GM19328 (cell line): Measurements from ENCODE around the gene MACROD2.
"Not testable (repeated sequence)": the region's sequence is repeated elsewhere in the genome, so short reads cannot be mapped to it uniquely, and the experiment has no call there.

Experiments
- ATAC-seq: cut with Tn5 transposase; IDR thresholded peaks from one replicate; pipeline ENCODE4 v1.9.1; 2021; ENCODE audit warnings: mild to moderate bottlenecking, moderate library complexity; ENCODE audit not compliant: unreplicated experiment

MACROD2 gene

DNA sequence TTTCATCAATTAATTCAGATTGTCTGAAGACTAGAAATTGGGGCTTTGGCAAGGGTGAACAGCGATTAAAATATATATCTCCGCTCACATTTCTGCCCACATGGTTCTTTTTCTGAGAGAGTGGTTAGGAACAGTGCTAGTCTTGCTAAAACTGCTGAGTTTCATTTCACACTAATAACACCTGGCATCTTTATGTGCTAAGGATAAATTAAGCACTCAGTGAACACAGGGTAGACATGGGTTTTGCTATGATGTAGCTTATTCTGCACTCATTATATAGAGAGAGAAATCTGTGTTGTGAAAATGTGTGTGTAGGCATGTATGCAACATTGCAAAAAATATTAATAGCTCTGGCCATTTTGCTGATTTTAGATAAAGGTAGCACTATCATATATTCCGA, 965.5 kb downstream of the MACROD2 start:
- no peak for ATAC-seq

DNA sequence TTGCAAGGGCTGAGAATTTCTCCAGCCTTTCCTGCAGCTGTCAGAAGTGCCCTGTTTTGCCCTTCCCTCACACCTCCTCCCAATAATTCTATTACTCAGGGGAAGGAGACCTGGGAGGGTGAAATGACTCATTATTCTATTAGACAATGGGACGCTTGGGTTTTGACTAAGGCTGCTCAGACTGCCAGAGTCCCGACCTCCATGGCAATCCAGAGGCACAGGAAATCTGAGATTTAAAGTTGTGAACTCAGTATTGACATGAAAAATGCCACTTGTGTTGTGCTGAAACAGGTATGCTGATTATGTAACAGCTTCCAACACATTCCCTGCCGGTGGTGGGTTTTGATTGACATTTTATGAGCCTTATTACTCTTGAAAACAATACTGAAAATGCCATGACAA, 967.9 kb downstream of the MACROD2 start:
- ATAC-seq = no peak

DNA sequence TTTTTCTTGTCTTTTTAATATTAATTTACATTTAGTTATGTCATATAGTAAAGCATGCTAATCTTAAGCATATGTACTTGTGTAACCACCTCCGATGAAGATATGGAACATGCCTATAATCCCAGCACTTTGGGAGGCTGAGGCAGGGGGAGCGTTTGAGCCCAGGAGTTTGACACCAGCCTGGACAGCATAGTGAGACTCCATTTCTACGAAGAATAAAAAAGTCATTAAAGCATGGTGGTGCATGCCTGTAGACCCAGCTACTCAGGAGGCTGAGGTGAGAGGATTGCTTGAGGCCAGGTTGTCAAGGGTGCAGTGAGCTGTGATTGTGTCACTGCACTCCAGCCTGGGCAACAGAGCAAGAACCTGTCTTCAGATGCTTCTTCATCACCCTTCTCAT, 970.9 kb downstream of the MACROD2 start:
- ATAC-seq = no peak

DNA sequence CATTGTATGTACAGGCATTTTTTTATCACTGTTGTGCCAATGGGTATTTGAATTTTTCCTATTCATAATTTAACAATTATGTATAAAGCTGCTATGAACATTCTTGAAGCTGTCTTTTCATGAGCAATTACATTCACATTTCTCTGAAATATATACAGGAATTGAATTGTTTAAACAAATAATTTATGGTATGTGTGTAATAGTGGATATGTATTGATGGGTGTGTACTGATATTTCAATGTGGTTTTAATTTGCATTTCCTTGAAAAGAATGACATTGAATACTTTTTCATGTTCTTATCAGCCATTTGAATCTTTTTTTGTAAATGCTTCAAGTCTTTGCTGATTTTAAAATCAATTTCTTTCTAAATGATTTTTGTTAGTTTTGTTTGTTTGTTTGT, 971.5 kb downstream of the MACROD2 start:
- ATAC-seq = no peak

DNA sequence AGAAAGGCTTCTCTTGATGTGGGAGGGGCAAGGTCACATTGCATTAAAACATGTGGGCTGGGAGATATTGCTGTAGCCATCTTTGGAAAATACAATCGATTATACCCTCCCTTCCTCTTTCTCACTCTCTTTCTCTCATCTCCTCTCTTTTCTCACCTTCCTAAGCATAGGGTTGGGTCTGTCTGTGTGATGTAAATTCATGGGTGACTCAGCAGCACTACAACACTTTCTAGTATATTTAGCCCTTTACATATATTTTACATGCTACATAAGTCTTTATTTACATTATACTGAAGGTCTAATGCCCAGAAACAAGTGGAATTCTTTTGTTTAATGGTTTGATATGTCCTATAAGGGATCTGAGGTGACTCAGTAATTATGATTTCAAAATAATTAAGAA, 976.9 kb downstream of the MACROD2 start:
- no peak for ATAC-seq

DNA sequence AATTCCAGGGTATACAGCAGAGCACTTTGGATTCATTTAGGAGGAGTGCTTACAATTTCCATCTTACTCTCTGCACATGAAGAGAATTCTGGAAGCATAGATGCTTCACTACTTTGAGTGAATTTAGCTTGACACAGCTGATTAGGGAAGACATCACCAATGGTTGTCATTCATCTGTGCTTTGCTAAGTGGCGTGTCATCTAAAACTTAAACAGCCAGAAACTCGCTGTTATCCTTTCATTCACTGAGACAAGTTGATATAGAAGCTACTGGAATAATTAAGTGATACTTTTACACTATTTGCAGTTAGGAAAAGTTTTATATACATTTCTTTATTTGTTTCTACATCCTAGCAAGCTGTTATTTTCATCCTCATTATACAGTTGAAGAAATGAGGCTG, 977.4 kb downstream of the MACROD2 start:
- no peak for ATAC-seq

DNA sequence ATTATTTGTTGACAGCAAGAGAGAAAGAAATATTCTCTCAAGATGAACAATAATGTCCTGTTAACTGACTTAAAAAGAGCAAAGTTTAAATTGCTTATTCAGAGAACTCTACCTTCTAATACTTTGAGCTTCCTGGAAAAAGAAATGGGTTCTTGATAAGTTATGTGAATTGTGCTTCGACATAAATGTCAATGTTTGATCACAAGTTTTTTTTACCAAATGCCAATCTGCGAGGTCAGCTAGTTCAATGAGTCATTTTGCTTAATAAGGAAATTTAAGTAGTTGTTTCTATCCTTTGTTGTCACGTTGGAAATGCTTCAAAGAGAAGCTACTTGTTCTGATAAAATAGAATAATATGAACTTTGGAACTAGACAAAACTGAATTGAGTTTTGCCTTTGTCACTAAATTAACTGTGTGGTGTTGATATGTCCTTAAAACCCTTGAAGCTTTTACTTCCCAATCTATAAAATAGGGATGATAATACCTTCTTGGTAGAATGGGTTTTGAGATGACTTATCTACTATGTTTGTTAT, 984.2 kb downstream of the MACROD2 start:
- no peak for ATAC-seq

DNA sequence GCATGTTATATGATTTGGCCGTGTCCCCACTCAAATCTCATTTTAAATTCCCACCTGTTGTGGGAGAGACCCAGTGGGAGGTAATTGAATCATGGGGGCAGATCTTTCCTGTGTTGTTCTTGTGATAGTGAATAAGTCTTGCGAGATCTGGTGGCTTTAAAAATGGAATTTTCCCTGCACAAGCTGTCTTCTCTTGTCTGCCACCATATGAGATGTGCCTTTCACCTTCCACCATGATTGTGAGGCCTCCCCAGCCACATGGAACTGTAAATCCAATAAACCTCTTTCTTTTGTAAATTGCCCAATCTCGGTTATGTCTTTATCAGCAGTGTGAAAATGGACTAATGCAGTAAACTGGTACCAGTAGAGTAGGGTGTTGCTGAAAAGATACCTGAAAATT, 986.2 kb downstream of the MACROD2 start:
- not testable (repeated sequence) for ATAC-seq

DNA sequence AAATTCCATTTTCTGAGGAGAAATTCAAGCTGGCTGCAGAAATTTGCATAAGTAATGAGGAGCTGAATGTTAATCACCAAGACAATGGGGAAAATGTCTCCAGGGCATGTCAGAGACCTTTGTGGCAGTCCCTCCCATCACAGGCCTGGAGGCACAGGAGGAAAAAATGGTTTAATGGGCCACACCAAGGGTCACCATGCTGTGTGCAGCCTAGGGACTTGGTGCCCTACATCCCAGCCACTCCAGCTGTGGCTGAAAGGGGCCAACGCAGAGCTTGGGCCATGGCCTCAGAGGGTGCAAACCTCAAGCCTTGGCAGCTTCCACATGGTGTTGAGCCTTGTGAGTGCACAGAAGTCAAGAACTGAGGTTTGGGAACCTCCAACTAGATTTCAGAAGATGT, 987.0 kb downstream of the MACROD2 start:
- not testable (repeated sequence) for ATAC-seq

DNA sequence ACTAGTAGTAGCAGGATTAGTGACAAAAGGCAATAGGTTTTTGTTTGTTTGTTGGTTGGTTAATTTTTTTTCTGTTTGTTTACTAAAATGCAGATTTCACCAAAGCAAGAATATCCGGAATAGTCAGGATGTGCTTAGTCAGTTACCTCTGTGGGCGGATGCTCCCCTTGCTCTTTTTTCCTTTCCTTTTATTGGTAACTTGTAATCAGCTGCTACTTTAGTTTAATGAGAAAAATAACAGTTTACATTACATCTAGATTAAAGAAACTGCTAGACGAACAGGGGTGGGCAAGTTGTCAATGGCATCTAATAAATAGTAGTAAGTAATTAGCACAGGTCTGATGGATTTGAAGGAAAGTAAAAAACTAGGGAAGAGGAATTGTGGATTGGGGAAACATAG, 989.0 kb downstream of the MACROD2 start:
- no peak for ATAC-seq

DNA sequence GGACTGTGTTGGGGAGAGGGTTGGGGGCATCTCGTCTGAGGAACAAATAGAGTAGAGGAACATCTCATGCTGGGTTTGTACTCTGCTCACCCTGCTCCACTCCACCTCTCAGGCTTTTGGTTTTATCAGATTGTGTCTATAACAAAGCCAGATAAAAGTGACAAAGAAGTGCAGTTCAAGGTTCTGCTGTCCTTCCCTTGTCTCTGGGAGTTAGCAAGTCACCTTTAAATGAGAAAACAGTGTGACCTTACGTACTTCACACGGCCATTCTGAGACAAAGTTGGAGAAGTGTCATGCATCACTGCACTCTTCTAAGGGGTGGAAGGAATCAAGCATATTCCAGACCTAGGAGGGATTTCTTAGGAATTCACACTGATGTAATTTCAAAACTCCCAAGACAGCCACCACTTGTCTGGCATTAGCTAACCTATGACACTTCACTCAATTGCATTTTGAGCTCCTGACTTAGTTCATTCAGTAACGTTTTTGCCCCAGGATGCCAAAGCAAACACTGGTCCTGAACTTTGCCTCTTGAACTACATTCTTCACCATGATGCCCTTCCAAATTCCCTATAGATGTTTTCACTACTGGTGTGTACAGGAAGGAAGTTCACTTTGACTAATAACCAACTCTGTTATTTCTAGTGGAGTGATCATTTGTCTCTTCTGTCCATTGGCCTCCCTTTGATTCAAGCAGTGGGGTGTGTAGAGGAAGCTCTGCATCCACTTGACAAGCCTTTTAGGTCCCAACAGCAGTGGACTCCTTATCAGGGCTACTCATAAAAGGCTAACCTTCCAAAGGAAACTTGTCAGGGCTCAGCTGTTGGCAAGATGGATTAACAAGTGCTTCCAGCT, 989.7 kb downstream of the MACROD2 start:
- no peak for ATAC-seq

DNA sequence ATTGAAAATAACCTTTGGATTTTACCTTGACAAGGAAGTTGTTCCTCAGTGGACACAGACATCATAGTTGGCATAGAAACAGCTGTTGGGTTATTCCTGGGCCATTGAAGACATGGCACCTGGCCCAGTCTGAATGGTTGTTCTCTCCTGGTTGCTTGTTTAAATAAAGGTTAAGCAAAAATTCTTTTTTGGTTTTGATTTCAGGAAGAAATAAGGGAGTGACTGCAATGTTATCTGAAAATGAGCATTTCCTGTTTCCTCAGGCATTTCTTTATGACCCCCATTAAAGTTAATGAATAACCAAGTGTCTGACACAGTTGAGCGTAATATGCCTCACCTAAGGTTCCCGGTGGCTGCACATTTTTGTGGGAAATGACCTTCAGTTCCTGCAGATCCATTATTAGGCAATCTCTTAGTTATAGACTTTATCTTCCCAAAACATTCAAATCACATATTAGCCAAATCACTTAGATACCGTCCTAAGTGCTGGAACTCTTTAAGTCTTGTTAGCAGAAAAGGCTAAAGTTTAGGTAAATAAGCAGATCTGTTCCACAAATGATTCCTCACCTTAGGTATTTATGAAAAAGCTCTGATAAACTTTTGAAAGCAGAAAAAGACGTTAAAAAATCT, 990.8 kb downstream of the MACROD2 start:
- no peak for ATAC-seq

DNA sequence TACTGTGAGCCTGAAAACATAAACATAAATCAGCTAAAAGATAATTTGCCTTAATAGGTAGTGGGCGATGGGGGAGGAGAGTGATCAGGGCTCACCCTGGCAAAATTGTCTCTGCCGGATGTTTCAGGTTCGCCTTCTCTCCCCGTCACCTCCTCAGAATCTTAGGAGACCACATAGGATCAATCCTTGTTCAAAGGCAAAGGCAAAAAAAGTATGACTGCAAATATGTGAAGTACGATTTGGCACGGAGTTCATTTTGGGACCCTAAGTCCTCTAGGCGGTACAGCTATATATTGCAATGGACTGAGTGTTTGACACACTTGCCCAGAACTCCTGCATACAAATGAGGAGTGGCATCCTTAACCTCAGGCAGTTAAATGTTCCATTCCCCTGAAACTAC, 991.3 kb downstream of the MACROD2 start:
- ATAC-seq = no peak

DNA sequence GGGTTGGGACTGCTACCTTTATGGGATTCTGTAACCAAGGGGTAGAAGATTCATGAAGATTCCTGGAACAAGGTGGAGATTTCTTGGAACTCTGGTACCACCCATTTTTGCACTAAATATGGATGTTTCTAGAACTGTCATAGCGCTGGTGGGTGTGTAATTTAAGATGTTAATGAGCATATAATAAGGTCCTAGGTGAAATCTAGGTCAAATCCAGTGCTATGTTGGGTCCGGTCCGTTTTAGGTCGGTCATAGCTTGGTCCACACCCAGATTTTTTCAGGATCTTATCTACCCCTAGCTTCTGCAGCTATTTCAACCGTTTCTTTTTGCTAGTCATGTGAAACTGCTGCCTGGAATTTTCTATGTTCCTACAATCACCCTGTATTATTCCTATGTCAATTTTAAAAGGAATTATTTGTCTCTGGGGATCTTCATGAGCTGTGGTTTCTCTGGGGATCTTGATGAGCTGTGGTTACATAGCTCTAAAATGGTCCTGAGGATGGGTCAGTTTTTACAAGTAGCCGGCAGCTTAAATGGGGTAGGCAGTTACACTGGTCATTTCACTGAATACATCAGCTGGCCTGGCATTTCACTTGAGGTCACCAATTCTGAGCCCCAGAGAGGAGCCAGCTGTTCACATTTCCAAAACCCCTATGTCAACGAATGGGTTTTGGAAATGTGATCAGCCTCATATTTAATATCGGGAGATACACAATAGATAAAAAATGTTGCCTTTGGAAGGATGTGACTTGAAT, 994.4 kb downstream of the MACROD2 start:
- ATAC-seq = no peak

DNA sequence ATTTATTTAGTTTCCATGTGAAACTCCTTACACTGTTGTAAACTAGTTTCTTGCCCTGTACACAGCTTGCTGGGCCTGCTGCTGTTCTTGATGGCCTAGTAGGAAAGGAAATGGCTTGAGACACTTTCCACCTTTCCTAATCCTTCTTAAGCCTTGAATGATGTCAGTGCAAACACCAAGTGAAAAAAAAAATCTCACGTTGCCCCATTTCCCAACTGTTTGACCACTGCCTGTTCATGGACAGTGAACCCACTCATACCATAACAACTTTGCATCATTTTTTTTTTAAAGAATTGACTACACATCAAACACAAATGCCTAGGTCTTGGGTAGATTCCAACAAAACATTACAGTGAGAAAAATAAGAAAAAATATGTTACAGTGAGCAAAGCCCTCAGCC, 995.7 kb downstream of the MACROD2 start:
- no peak for ATAC-seq

DNA sequence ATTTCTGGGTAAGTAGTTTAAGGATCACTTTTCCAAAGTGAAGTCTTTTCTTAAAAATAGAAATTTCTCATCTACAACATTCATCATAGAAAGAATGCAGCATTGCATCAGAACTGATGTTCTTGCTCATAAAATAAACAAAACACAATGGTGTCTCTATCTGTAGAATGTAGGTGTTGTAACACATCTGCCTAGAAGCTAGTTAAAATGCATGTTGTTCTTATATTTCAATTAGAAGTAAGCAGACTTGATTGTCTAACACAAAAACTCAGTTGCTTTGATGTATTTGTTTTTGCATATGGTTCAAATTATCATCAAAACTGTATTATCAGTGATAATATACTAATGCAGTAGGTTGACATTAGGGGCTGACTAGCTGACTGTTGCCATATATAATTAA, 996.8 kb downstream of the MACROD2 start:
- ATAC-seq = no peak

DNA sequence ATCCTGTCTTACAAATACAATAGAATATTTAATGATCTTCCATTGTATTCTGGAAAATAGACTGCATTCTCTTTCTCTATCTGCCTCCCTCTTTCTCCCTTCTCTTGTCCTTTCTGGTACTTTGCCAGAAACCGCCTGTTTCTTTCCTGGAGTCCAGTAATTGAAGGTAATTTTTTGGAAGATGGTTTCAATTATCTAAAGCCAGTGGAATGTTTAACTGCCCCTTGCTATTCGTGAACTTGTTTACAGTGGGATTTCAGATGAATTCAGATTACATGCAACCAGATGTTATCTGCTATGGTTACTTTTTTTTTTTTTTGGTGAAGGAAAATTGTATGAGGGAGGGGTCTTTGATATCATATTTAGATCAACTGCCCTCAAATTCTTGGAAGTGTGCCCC, 997.6 kb downstream of the MACROD2 start:
- no peak for ATAC-seq

DNA sequence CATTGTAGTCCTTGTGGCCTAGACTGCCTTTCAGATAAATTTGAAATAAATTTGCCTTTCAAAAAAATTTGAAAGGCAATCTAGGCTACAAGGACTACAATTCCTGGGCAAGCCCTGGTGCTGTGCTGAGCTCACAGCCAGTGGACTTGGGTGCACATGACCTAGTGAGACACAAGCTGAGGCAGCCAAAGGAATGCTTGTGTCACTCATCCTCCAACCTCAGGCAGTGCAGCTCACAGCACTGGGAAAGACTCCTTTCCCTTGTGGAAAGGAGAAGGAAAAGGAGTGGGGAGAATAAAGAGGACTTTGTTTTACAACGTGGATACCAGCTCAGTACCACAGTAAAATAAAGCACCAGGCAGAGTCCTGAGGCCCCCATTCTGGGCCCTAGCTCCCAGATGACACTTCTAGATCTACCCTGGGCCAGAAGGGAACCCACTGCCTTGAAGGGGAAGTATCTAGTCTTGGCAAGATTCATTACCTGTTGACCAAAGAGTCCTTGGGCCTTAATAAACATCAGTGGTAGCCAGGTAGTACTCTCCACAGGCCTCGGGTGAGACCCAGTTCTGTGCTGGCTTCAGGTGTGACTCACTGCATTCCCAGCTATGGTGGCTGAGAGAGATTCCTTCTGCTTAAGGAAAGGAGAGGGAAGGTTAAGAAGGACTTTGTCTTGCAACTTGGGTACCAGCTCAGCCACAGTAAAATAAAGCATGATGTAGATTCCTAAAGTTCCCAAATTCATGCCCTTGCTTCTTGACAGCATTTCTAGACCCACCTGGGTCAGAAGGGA, 1001.8 kb downstream of the MACROD2 start:
- no peak for ATAC-seq

DNA sequence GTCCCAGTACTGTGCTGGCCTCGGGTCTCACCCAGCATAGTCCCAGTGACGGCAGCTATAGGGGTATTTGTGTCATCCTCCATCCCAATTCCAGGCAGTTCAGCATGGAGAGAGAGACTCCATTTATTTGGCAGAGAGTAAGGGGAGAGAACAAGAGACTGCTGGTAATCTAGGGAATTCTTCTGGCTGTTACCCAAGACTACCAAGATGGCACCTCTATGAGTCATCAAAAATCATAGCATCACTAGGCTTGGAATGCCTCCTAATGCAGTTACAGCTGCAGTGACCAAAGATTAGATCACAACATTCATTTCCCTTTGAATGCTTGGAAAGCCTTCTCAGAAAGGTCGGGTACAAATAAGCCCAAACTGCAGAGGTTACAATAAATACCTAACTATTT, 1002.5 kb downstream of the MACROD2 start:
- ATAC-seq = no peak

DNA sequence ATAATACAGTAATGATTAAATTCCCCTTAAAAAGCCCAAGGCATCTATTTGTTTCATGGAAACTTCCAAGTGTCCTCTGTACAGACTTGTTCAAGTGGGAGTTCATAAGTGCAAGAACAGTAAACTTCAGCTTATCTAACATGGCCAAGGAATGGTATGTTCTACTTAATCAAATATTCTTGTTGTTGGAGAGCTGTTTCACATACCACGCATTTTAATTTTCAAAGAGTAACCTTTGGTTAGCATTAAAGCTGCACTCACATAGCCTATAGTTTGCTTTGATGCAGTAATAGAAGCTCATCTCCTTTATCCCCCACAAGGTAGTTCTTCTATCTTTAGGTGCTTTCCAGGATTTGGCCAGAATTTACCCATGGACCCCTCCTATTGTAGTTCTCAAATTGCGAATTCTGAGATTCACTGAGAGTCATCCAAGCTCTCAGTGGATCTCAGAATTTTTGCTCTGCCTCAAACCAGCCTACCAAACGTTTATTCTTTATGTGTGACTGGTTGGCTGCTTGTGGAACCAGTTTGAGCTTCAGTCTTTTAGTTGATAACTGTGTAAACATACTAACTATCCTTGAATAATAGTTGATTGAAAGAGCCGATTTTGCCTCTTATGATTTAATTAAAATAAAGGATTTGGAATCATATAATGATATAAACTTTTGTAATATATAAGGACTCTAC, 1010.1 kb downstream of the MACROD2 start:
- ATAC-seq = no peak
